ENCODE results near the gene GADD45G.
A peak's percentile ranks its signal among the peaks of the same experiment; 100 is the strongest.

GADD45G gene, protein sequence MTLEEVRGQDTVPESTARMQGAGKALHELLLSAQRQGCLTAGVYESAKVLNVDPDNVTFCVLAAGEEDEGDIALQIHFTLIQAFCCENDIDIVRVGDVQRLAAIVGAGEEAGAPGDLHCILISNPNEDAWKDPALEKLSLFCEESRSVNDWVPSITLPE
- total RNA-seq, result 26.8 reads per million, percentile 53 among the genes with 10 or more reads in this experiment

DNA sequence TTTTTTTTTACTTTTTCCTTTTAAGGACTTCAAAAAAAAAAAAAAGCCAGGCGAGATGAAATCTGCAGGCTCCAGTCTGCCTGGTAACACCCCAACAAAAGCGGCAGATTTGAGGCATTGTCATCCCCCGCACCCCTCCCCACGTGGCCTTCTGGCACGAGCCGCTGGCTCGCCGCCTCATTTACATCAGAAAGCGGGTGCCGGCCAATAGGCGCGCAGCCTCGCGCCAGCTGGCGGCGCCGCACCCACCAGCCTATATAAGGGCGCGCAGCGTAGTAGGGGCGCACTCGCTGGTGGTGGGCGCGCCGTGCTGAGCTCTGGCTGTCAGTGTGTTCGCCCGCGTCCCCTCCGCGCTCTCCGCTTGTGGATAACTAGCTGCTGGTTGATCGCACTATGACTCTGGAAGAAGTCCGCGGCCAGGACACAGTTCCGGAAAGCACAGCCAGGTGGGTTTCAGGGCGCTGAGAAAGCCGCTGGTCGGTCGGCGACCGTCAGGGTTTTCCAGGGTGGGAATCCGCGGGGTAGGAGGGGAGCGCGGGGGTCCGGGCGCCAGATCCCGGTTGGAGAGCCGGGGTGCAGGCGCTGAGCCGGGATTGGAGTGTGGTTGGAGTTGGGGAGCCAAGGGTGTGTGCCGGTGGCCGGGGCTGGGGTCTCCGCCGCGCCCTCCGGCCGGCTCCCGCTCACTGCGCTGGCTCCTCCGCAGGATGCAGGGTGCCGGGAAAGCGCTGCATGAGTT lies at the start of gene GADD45G:
TSS of gene GADD45G (plus strand) at position 284 of the 736 bp plus-strand sequence. CDS start at position 394, 110 bp downstream.
- peak; percentile 79 for DNase-seq

DNA sequence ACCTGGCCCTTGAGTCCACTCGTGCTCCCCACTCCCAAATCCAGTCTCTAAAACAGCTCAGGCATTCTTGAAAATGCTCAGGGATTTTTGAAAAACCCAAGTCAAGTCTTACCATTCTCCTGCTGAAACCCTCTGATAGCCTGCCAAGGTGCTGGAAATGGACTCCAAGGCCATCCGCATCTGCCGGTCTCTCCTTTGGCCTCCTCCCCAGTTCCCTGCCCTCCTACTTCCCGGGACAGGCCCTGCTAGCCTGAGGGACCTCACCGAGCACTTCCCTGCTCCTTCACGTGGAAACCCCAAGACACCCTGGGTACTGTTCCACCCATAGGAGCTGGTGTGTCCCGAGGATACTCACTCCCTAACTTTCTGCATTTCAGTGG lies 49.8 kb upstream of the GADD45G start:
- no peak for DNase-seq

DNA sequence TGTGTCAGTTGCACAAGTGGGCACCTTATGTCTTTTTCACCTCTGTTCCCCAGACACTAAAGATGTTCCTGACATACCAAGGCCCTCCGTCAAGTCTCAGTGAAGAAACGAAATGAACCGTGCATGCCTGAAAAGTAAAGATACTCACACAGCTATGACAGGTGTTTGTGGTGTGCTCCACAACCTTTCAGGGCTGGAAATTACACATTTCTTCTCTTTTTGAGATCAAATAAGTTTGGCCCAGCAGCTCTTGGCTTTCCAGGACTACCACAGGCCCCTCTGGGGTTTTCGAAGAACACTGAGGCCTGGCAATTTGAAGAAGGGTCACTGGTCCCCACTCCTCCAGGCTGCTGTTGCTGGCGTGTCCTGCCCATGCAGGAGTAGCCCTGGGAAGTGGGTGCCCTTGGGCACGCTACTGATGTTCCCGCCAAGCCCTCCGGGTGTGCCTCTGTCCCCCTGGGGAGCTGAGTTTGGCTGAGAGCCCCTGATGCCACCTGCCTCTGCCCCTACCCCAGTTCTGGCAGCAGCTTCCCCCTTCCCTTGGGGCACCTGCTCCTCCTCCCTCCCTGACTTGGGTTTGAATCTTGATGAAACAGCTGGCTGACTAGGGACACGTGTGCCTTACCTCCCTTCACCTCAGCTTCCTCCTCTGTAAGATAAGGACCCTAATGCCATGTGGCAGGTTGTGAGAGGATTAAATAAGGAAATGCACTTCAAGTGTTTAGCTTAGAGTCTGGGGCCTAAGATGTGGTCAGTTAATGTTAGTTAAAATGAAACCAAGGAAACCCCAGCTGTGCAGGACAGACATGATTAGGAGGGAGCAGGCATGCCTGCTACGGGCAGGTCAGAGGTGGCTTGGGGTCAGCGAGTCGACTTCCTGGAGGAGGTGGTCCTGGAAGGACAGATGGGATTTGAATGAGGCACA lies 49.1 kb upstream of the GADD45G start:
- DNase-seq, result no peak

DNA sequence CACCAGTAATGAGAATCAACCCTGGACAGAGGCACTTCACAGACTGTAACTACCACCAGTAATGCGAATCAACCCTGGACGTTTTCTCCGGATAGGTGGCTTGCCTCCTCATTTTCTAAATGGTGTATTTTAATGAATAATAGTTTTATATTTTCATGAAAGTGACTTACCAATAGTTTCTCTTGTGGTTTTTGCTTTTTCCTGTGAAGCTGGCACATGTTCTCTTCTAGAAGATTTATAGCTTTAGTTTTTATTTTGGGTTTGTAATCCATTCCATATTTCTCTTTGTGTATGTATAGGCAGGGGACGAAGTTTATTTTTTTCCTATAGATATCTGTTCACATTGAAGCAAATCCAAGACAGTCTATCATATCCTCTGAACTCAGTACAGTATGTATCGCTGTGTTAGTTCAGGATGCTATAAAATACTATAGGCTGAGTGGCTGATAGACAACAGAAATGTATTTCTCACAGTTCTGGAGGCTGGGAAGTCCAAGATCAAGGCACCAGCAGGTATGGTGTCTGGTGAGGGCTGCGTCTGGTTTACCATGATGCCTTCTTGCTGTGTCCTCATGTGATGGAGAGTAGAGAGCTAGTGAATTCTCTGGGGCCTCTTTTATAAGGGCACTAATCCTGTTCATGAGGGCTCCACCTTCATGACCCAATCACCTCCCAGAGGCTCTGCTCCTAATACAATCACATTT lies 46.5 kb upstream of the GADD45G start:
- DNase-seq, result no peak

DNA sequence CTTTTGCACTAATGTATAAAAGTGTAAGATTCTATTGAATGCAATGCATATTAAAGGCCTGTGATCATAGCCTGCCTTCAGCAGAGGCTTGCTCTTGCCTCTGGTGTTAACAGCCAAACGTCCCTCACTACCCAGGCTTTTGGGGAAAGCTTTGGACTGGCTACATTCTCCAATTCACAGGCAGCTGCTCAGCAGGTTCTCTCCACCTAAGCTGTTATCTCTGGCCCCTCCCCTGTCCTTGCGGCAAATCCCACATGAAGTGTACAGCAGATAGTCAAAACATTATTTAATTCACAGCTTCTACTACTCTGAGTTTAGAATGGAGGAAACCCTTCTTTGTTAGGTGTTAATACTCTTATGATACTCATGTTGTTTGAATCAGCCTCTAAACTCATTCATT lies 45.9 kb upstream of the GADD45G start:
- no peak for DNase-seq

DNA sequence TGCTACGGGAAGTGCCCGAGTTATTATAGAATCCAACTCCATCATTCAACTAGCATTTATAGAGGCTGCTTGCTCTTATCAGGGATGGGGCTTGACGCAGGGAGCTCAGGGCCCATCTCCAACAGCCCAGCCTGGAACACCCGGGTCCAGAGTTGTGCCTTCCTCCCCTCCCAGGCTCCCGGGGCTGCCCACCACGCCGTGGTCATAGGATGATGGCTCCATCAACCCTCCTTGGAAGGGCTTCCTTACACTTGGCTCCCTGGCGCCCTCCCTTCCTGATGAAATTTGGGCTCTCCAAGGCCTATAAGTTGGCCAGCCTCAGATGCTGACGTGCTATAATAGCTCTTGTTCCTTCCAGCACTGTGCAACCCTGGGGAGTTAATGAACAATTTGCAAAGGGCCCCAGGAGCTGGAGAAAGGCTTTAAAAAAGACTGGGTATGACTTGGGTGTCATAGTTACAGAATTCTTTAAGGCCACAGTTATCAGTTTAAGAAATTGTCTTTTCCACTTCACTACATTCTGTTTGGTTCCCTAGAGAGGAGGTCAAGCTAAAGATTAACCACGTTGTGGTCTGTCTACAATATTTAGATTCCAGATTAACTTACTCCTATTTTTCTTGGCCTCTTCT lies 42.5 kb upstream of the GADD45G start:
- no peak for DNase-seq

DNA sequence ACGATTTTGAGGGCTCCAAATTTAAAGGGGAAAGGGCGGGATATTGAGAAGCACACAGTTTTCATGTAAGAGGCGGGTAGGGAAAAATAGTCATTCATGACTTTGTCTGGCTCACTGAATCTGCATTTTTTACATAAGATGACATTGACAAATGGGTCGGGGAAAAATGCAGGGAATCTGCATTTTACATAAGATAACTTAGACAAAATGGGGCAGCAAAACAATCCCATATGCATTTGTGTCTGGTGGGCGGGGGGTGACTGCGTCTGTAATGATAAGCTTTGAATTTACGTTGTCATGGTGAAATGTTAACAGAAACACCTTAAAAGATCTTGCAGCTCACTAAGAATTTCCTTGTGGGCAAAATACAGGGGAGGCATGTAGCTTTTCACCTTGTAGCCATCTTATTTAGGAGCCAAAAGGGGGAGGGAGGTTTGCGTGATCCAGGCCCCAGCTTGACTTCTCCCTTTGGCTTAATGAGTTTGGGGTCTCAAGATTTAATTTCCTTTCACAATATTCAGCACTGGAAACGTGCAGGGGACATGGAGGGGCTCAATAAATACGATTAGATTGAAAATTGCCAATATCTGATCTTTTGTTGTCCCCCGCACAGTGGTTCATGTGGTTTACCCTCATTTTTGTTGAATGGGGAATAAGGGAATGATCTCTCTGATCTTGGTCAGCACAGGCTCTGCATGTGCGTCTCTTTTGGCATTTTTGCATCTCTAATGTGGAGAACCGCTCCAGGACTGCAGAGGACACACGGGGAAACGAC lies 41.1 kb upstream of the GADD45G start:
- no peak for DNase-seq

DNA sequence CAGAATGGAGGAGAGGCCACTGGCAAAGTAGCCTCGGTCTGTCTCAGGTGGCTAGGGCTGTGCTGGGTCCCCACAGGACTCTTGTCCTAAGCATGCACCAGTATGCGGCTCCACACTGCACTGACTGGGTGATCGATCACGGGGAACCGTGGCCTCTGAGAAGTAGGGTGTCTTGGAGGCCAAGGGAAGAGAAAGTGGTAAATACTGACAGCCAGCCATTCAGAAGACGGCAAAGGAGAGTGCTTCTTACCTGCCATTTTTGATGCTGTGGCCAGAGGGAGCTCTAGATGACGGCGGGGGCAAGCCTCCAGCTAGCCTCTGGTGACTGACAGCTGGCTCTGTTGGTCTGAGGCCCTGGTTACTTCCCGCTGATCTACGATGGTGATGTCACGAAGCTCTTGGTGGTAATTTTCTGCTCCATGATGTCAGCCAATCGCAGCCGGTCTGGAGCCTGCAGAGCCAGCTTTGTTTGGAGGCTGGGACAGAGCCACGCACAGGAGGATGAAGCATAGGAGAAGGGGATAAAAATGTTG lies 40.4 kb upstream of the GADD45G start:
- DNase-seq, result no peak

DNA sequence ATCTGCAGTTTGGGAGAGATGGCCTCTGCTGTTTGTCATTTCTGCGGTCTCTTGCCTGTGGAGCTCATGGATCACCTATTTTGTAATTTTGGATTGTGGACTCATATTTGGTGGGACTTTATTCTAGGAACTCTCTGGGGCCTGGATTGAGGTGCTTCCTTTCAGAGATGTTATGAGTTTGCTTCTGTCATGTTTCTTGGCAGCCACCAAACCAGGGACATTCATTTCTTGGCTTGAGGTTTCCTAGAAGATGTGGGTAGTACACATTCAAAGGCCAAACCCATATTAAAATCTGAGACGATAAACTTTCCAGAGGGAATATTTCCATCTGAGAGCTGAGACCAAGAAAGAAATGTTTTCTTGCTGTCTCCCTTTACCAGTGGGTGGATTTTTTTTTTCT lies 37.2 kb upstream of the GADD45G start:
- DNase-seq, result no peak

DNA sequence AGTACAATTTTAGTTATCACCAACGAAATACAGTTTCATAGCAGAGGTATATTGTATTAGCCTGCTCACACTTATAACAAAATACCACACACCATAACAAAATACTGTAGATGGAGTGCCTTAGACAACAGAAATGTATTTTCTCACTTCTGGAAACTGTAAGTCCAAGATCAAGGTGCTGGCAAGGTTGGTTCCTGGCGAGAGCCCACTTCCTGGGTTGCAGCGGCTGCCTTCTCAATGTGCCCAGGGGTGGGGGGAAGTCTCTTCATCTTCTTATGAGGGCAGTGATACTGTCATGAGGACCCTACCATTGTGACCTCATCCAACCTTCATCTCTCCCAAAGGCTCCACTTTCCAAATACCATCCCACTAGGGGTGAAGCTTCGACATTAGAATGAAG lies 30.5 kb upstream of the GADD45G start:
- no peak for DNase-seq

DNA sequence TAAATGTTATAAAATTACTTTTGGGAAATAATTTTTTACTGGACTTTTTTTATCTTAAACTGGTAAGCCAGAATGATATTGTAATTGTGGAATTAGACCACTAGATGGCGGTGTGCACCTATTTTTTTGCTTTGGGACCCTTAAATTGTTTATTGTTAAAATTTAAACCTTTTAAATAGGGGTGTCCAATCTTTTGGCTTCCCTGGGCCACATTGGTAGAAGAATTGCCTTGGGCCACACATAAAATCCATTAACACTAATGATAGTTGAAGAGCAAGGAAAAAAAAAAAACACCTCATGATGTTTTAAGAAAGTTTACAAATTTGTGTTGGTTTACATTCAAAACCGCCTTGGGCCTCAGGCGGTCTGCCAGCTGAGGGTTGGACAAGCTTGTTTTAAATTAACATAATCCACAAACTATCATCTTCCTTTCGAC lies 28.4 kb upstream of the GADD45G start:
- DNase-seq, result no peak

DNA sequence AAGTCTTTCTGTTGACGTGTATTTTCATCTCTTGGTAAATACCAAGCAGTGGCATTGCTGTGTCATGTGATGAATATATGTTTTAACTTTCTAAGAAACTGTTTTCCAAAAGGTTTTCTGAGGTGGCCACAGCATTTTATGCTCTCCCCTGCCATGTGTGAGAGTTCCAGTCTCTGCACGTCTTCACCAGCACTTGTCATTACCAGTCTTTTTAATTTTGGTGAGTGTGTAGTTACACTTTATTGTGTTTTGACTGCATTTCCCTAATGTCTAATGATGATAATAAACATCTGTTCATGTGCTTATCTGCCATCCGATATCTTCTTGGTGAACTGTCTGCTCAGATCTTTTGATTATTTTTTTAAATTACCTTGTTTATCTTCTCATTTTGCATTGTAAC lies 27.4 kb upstream of the GADD45G start:
- DNase-seq, result no peak

DNA sequence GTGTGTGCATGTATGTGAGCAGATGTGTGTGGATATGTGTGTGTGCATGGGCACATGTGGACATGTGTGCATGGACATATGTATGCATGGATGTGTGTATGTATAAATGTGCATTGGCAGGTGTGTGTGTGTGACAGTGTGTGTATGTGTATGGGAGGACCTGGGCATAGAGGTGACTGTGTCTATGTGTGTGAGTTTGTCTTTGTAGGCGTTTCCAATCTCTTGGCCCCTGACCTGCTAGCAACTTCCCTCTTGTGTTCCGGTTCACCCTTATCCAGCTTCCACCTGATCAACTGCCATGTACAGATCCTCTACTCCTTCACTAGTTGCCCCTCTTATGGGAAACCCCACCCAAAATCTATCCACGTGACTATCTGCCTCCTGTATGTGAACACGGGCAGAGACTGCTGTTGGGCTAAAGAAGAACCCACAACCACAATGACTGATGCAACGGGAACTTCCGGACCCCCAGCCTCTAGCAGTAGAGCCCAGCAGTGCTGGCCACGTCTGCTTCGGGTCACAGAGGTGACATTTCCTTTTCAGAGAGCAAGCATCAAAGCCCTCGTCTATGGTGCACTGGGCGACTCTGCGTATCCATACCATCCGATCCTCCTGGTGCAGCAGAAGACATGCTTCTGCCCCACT lies 24.9 kb upstream of the GADD45G start:
- no peak for DNase-seq

DNA sequence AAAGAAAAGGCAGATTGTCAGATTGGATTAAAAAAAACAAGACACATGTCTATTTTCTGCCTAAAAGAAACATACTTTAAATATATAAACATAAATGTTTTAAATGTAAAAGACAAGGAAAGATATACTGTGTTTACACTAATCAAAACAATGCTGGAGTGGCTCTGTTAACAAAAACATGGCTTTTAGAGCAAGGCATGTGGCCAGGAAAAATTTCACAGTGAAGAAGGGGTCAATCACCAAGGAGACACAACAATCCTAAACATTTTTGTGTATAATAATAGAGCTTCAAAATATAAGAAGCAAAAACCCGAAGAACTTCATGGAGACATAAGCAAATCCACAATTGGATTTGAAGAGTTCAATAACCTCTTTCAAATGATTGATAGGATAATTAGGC lies 18.5 kb upstream of the GADD45G start:
- DNase-seq, result no peak

DNA sequence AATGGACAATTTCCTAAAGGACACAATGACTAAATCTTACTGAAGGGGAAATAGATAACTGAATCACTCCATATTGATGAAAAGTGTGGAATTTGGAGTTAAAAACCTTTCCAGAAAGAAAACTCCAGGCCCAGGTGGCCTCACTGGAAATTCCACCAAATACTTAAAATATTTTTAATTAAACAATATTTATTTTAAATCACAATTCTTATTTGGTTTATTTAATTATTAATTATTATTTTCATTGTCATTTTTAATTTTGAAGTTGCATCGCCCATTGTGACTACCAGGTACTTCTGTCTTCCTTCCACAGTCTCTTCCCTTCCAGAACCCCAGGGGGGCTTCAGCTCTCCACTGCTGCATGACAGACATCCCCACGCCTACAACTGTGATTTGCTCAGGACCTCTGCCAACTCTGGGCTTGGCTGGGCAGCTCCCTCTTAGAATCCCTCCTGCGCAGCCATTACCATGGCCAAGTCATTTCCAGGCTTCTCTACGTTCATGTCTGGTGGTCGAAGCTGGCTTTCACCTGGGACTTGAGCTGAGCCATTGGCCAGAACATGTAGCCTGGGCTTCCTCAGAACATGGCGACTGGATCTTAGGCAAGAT lies 16.4 kb upstream of the GADD45G start:
- DNase-seq, result no peak

DNA sequence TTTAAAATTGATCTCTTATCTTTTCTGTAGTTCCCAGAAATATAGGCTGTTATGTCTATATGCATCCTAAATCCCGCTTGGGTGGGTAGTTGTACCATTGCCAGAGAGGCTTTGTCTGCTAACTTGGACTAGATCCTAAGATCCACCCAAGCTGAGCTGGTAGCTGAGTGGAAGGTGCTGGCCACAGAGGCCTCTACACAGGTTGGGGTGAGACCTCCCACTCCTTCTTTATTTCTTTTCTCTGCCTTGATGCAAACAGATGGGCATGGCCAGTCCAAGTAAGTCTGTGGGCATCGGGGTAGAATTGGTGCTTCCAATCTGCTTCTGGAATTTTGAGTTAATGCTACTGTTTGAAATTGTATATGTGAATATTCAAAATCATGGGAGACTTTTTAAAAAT lies 14.4 kb upstream of the GADD45G start:
- DNase-seq, result no peak

DNA sequence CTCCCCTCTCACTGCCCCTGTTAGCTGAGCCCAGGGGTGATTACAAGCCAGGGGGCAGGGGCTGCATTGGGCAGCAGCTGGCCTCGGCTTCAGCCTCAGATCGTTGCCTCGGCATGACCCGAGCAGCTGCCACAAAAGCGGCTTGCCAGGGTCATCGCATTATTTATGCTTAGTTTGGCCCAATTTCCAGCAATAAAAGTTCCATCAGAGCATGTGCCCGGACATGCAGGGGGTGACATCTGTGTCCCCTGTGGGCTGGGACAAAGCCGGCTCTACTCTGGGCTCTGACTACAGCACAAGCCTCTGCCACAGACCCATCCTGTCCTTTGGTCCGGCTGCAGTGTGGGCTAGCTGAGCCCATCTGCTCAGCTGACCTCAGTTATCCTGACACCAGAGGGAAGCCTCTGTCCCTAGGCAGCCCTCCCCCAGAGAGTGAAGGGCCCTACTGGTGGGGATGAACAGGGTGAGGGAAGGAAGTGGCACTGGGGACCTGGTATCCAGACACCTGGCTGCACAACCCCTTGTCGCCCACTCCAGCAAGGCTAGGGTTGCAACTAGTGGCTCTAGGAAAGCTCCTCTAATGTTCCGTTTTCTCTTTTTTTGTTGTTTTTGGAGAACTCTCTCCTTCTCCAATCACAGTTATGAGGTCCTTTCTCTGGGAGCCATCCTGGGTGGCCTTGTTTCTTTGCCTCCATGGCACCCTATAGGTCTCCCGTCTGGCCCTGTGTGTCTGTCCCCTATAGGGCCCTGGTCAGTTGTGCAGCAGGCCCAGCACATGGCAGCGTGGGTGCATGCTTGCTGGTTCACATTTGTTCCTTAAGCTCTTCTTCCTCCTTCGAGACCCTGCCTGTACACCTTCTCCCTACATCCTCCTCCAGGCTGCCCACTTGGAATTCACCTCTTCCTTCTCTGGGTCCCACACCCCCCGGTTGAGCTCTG lies 13.3 kb upstream of the GADD45G start:
- no peak for DNase-seq

DNA sequence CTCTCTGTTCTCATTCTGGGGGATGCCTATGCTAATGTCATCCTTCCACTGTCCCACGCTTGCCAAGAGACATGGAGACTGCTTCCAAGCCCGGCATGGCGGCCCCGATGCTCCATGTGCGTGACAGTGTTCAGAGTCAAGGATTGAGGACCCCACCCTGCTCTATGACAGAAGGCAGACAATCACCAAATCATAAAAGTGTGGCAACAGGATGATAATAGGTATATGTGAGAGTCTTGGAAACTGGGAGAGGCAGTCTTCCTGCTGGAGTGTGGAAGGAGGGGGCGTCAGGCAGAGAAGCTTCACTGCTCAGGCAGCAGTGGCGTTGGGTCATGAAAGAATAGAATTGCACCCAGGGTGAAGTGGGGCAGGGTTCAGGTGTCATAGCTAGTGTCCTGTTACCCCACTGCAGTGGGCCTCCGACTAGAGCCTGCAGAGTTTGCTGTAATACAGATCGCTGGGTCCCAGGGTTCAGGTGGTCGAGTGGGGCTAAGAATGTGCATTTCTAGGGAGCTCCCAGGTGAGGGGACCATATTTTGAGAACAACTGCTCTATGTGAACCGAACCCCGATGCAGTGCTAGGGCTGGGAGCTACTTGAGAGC lies 12.5 kb upstream of the GADD45G start:
- DNase-seq, result no peak
